Keratinocyte (primary cell): ENCODE measurements around the gene KRCC1. TPM values are rescaled to one million over a fixed set of nuclear protein-coding genes. Genes with fewer than 3 reads are reported as not detected.

ENCODE experiments used
- DNase-seq: peaks from one replicate; pipeline ENCODE4 v3.0.0-alpha.2; 2011; ENCODE audit warnings: low read depth, missing footprints, low spot score
- FAIRE-seq: peaks from 2 replicates; lab custom pipeline; 2011; peaks lifted over from hg19 to GRCh38; lab: Jason Lieb, UNC
- H2AFZ ChIP-seq: 2 replicates; pipeline ENCODE4 v1.6.0; 2012; ENCODE audit warnings: low read length, control low read depth, inconsistent platforms; ENCODE audit not compliant: control insufficient read depth
- H3K27ac ChIP-seq: 2 replicates; pipeline ENCODE4 v1.5.1; 2011; ENCODE audit warnings: low read length; ENCODE audit not compliant: control insufficient read depth, insufficient read depth
- H3K27me3 ChIP-seq: 3 replicates; pipeline ENCODE4 v1.6.0; 2011; ENCODE audit warnings: low read length; ENCODE audit not compliant: control insufficient read depth, insufficient read depth; ENCODE audit errors: extremely low read depth
- H3K36me3 ChIP-seq, 2 experiments: 2 replicates in 1 of 2; 3 replicates in 1 of 2; pipeline ENCODE4 v1.5.1; 2011; ENCODE audit warnings: low read length in 2 of 2, mild to moderate bottlenecking in 1 of 2; ENCODE audit not compliant: control insufficient read depth in 2 of 2, insufficient read depth in 2 of 2; ENCODE audit errors: extremely low read depth in 1 of 2
- H3K4me1 ChIP-seq: 3 replicates; pipeline ENCODE4 v1.5.1; 2011; ENCODE audit warnings: low read length; ENCODE audit not compliant: control insufficient read depth, insufficient read depth; ENCODE audit errors: extremely low read depth
- H3K4me2 ChIP-seq: 3 replicates; pipeline ENCODE4 v1.6.0; 2011; ENCODE audit warnings: low read depth, low read length; ENCODE audit not compliant: control insufficient read depth, insufficient read depth; ENCODE audit errors: extremely low read depth
- H3K4me3 ChIP-seq, 3 experiments: fragments of 200-600 bp in 1 of 3; sonication (generic) in 1 of 3; 2 replicates in 2 of 3; 3 replicates in 1 of 3; pipeline ENCODE4 v1.5.1; 2011 to 2016; ENCODE audit warnings: low read length in 3 of 3, mild to moderate bottlenecking in 3 of 3, control low read depth in 2 of 3, inconsistent platforms in 1 of 3, low read depth in 1 of 3, mixed read lengths in 1 of 3, mixed run types in 1 of 3, moderate library complexity in 1 of 3; ENCODE audit not compliant: control insufficient read depth in 2 of 3, insufficient read depth in 2 of 3; ENCODE audit errors: extremely low read depth in 1 of 3
- H3K79me2 ChIP-seq: 2 replicates; pipeline ENCODE4 v1.6.0; 2012; ENCODE audit warnings: low read length; ENCODE audit not compliant: control insufficient read depth, insufficient read depth
- H3K9ac ChIP-seq: 3 replicates; pipeline ENCODE4 v1.6.0; 2011; ENCODE audit warnings: low read length; ENCODE audit not compliant: control insufficient read depth, insufficient read depth; ENCODE audit errors: extremely low read depth
- H3K9me1 ChIP-seq: 3 replicates; pipeline ENCODE4 v1.6.0; 2011; ENCODE audit warnings: low read length; ENCODE audit not compliant: control insufficient read depth, insufficient read depth; ENCODE audit errors: extremely low read depth
- H3K9me3 ChIP-seq: 2 replicates; pipeline ENCODE4 v1.5.1; 2012; ENCODE audit warnings: low read depth, low read length; ENCODE audit not compliant: control insufficient read depth
- H4K20me1 ChIP-seq: 3 replicates; pipeline ENCODE4 v1.6.0; 2011; ENCODE audit warnings: low read length; ENCODE audit not compliant: control insufficient read depth, insufficient read depth; ENCODE audit errors: extremely low read depth
- CTCF ChIP-seq, 3 experiments: IDR thresholded peaks in 1 of 3; conservative IDR thresholded peaks in 1 of 3; optimal IDR thresholded peaks in 1 of 3; 2 replicates in 2 of 3; 3 replicates in 1 of 3; pipeline versions ENCODE3 to v1.5.1; 2011; ENCODE audit warnings: low read length in 3 of 3, mild to moderate bottlenecking in 3 of 3, moderate library complexity in 2 of 3, control low read depth in 1 of 3, inconsistent platforms in 1 of 3; ENCODE audit not compliant: insufficient read depth in 2 of 3; ENCODE audit errors: extremely low read depth in 1 of 3
- EZH2 ChIP-seq: IDR thresholded peaks from one replicate; pipeline ENCODE4 v1.6.1; 2012; ENCODE audit warnings: inconsistent platforms, mild to moderate bottlenecking, low read length, moderate library complexity
- dilution Hi-C: fragments of 300-500 bp; cut with MboI; formaldehyde crosslinking; loops from one replicate; pipeline ENCODE4 v1.7.0; 2020; ENCODE audit warnings: low sequenced_read_pairs; ENCODE audit not compliant: extremely low pct_ligation_motif_present
- polyA plus RNA-seq, 5 experiments: library from polyadenylated mRNA; depleted of rRNA in 3 of 5; stranded (reverse) in 3 of 5; stranded (forward) in 1 of 5; unstranded in 1 of 5; fragments of >200 nt; gene quantifications; 1 replicate in 1 of 5; 2 replicates in 3 of 5; 3 replicates in 1 of 5; pipeline versions ENCODE4 v1.2.1 to v1.2.3, GENCODE V29; 2011 to 2012; ENCODE audit warnings: missing spikeins in 2 of 5, low read depth in 1 of 5, low replicate concordance in 1 of 5

Gene KRCC1
- polyA plus RNA-seq, 1 donor (not counting 4 experiments of a cell fraction or from before 2014, with no cell fraction given), result 21.1 TPM

- Histone ChIP-seq H3K27ac (no peak within 1 kb of the TSS), H4K20me1 (no peaks in the 10 kb centered on the region), H3K4me2 (no peak within 1 kb of the TSS), H3K9me3 (no peaks in the 10 kb centered on the region), H3K36me3 (no peaks in the 10 kb centered on the region), H3K9ac (no peak within 1 kb of the TSS), H3K27me3 (no peaks in the 10 kb centered on the region), H3K9me1 (no peaks in the 10 kb centered on the region), H2AFZ (no peak within 1 kb of the TSS), H3K4me3 (no peak within 1 kb of the TSS), H3K79me2 (no peaks in the 10 kb centered on the region), H3K4me1 (no peaks in the 10 kb centered on the region)
- DNase-seq (no peak), FAIRE-seq (no peak)
- no peak for TF ChIP-seq CTCF (optimal IDR thresholded peaks at IDR 0.05 in 1 of 3, IDR thresholded peaks at IDR 0.05 in 1 of 3, conservative IDR thresholded peaks at IDR 0.05 in 1 of 3; ENCODE audit: extremely low read depth in 1 of 3, insufficient read depth in 2 of 3, low read length in 3 of 3)
- no peak for TF ChIP-seq EZH2
- dilution Hi-C loops, result no loop called here
These were observed 12.0 kb upstream of the KRCC1 start, which contains the start of gene SMYD1 for GRCh38 chr2:88067598-88067997. Gene SMYD1 (plus strand): TSS chr2:88067825. CDS start chr2:88067865, 40 bp downstream.

GRCh38 chr2:88067189-88067588 lies 11.6 kb upstream of the KRCC1 start:
- FAIRE-seq (no peak), DNase-seq (no peak)
- Histone ChIP-seq H4K20me1 (no peaks in the 10 kb centered on the region), H3K79me2 (no peaks in the 10 kb centered on the region), H3K4me1 (no peaks in the 10 kb centered on the region), H3K9ac (no peak overlapping the region), H2AFZ (no peak overlapping the region), H3K36me3 (no peaks in the 10 kb centered on the region), H3K4me3 (no peak overlapping the region), H3K27ac (no peak overlapping the region), H3K9me3 (no peaks in the 10 kb centered on the region), H3K4me2 (no peak overlapping the region), H3K27me3 (no peaks in the 10 kb centered on the region), H3K9me1 (no peaks in the 10 kb centered on the region)
- dilution Hi-C loops, result no loop called here
- no peak for TF ChIP-seq CTCF (optimal IDR thresholded peaks at IDR 0.05 in 1 of 3, IDR thresholded peaks at IDR 0.05 in 1 of 3, conservative IDR thresholded peaks at IDR 0.05 in 1 of 3; ENCODE audit: extremely low read depth in 1 of 3, insufficient read depth in 2 of 3, low read length in 3 of 3)
- TF ChIP-seq EZH2, result no peak
